KMS-11 (cell line): ENCODE measurements around the gene POLA2.

Source experiments
- H2AFZ ChIP-seq: fragments of 200-600 bp; sonication (generic); 2 replicates; pipeline ENCODE4 v1.6.1; 2016; ENCODE audit warnings: antibody characterized with exemption, mixed run types, low read depth
- H3K27ac ChIP-seq: fragments of 200-600 bp; sonication (generic); 2 replicates; pipeline ENCODE4 v1.6.1; 2016; ENCODE audit warnings: mild to moderate bottlenecking, mixed run types
- H3K27me3 ChIP-seq: fragments of 200-600 bp; sonication (generic); 2 replicates; pipeline ENCODE4 v1.6.1; 2017; ENCODE audit warnings: mild to moderate bottlenecking, low read depth, mixed run types, moderate library complexity; ENCODE audit not compliant: insufficient read depth
- H3K36me3 ChIP-seq: fragments of 200-600 bp; sonication (generic); 2 replicates; pipeline ENCODE4 v1.6.1; 2017; ENCODE audit warnings: mild to moderate bottlenecking, mixed run types; ENCODE audit not compliant: insufficient read depth
- H3K4me1 ChIP-seq: fragments of 200-600 bp; sonication (generic); 2 replicates; pipeline ENCODE4 v1.6.1; 2016; ENCODE audit warnings: mild to moderate bottlenecking, low read depth, mixed run types; ENCODE audit not compliant: poor library complexity, severe bottlenecking
- H3K4me2 ChIP-seq: fragments of 200-600 bp; sonication (generic); 2 replicates; pipeline ENCODE4 v1.7.0; 2016; ENCODE audit warnings: mild to moderate bottlenecking, mixed run types
- H3K4me3 ChIP-seq: fragments of 200-600 bp; sonication (generic); IDR thresholded peaks from 2 replicates; pipeline ENCODE4 v1.6.1; 2017; ENCODE audit warnings: low read depth, low read length, mixed read lengths; ENCODE audit not compliant: insufficient read depth
- H3K79me2 ChIP-seq: fragments of 200-600 bp; sonication (generic); 2 replicates; pipeline ENCODE4 v1.6.1; 2016; ENCODE audit warnings: low read depth, mixed run types; ENCODE audit not compliant: insufficient read depth
- H3K9ac ChIP-seq: fragments of 200-600 bp; sonication (generic); 2 replicates; pipeline ENCODE4 v1.6.1; 2016; ENCODE audit warnings: mild to moderate bottlenecking, mixed run types
- H4K20me1 ChIP-seq: fragments of 200-600 bp; sonication (generic); 2 replicates; pipeline ENCODE4 v1.6.1; 2016; ENCODE audit warnings: mild to moderate bottlenecking, mixed run types; ENCODE audit not compliant: insufficient read depth
- TF ChIP-seq, protein P1 (sequence below): fragments of 200-600 bp; sonication (generic); conservative IDR thresholded peaks from 2 replicates; pipeline ENCODE4 v1.6.1; 2017; ENCODE audit warnings: low read depth, mild to moderate bottlenecking, antibody characterized with exemption, low read length, moderate library complexity, mixed read lengths

POLA2 gene

DNA sequence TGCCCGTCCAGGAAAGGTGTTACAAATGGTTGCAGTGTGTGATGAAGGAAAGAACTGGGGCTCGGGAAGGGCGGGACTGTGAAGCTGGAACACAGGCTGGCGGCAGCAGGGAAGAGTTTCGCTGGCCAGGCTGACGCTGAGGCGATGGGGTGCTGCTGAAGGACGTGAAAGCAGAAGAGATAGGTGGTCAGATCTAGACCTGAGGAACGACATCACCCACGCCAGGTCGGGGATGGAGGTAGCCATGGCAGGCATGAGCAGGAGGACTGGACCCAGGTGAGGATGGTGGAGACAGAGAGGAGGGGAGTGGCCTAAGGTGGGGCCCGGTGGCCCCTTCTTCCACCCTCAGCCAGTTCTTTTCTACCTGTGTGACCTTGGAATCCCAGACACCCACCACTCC is 62.1 kb downstream of the POLA2 start:
- H3K79me2 ChIP-seq = no peaks in the 10 kb centered on the region
- no peak overlapping the region for H3K9ac ChIP-seq
- H3K4me2 ChIP-seq = no peak overlapping the region
- no peak overlapping the region for H2AFZ ChIP-seq
- TF ChIP-seq, protein P1, sequence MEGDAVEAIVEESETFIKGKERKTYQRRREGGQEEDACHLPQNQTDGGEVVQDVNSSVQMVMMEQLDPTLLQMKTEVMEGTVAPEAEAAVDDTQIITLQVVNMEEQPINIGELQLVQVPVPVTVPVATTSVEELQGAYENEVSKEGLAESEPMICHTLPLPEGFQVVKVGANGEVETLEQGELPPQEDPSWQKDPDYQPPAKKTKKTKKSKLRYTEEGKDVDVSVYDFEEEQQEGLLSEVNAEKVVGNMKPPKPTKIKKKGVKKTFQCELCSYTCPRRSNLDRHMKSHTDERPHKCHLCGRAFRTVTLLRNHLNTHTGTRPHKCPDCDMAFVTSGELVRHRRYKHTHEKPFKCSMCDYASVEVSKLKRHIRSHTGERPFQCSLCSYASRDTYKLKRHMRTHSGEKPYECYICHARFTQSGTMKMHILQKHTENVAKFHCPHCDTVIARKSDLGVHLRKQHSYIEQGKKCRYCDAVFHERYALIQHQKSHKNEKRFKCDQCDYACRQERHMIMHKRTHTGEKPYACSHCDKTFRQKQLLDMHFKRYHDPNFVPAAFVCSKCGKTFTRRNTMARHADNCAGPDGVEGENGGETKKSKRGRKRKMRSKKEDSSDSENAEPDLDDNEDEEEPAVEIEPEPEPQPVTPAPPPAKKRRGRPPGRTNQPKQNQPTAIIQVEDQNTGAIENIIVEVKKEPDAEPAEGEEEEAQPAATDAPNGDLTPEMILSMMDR = no peak
- H3K36me3 ChIP-seq = no peaks in the 10 kb centered on the region
- H3K27ac ChIP-seq = no peak overlapping the region
- H4K20me1 ChIP-seq = no peaks in the 10 kb centered on the region
- no peak overlapping the region for H3K4me3 ChIP-seq
- H3K27me3 ChIP-seq = no peaks in the 10 kb centered on the region
- no peaks in the 10 kb centered on the region for H3K4me1 ChIP-seq

DNA sequence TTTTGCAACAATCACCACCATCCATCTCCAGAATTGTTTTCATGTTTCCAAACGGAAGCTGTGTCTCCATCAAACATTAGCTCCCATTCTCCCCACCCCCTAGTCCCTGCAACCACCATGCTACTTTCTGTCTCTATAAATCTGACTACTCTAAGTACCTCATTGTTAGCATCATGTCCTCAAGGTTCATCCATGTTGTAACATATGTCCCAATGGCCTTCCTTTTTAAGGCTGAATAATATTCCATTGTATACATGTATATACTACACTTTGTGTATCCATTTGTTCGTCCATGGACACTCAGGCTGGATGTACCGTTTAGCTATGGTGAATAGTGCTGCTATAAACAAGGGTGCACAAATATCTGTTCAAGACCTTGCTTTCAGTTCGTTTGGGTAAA is 63.7 kb downstream of the POLA2 start:
- Histone ChIP-seq H3K4me2 (no peak overlapping the region), H4K20me1 (no peaks in the 10 kb centered on the region), H3K27me3 (no peaks in the 10 kb centered on the region), H2AFZ (no peak overlapping the region), H3K36me3 (no peaks in the 10 kb centered on the region), H3K9ac (no peak overlapping the region), H3K4me3 (no peak overlapping the region), H3K27ac (no peak overlapping the region), H3K79me2 (no peaks in the 10 kb centered on the region), H3K4me1 (no peaks in the 10 kb centered on the region)
- TF ChIP-seq, protein P1 = no peak

DNA sequence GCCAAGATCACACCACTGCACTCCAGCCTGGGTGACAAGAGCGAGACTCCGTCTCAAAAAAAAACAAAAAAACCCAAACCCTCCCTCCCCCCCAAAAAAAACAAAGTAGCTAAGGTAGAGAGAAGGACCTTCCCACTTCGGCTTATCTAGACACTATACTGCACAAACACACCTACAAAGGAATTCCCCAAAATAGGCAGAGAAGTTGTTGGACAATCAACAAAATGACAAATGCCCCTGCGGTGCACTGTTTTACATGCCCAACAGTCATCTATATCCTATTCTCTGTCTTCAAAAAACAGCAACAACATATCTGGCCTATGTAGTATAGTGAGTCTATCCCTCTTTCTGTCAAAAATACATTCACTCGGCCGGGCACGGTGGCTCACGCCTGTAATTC is 65.3 kb downstream of the POLA2 start:
- Histone ChIP-seq H4K20me1 (no peaks in the 10 kb centered on the region), H3K4me1 (no peaks in the 10 kb centered on the region), H3K79me2 (no peaks in the 10 kb centered on the region), H3K4me2 (no peak overlapping the region), H3K36me3 (no peaks in the 10 kb centered on the region), H3K9ac (no peak overlapping the region), H3K4me3 (no peak overlapping the region), H2AFZ (no peak overlapping the region), H3K27me3 (no peaks in the 10 kb centered on the region), H3K27ac (no peak overlapping the region)
- TF ChIP-seq, protein P1 = no peak

DNA sequence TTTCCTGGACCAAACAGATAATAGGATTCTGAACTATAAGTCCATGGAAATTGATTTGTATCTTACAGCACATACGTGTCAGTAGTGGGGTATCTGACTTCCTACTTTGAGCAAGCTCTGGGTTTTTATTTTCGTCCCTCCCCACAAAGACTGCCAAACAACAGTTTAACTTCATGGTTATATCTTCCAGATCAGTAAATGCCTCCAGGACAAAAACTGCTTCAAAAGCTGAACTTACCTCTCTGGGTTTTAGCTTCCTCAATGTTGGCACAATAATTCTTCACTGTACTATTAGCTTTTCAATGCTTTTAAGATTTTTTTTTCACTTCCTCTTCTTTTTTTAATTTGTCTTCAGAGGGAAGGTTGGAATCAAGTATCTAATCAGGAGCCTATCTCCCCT is 67.7 kb downstream of the POLA2 start:
- TF ChIP-seq, protein P1 = no peak
- Histone ChIP-seq H4K20me1 (no peaks in the 10 kb centered on the region), H3K4me2 (no peak overlapping the region), H3K4me1 (no peaks in the 10 kb centered on the region), H3K4me3 (no peak overlapping the region), H2AFZ (no peak overlapping the region), H3K9ac (no peak overlapping the region), H3K36me3 (no peaks in the 10 kb centered on the region), H3K27me3 (no peaks in the 10 kb centered on the region), H3K27ac (no peak overlapping the region), H3K79me2 (peaks cover 8% of the 10 kb centered on the region; the same call in 1 of the 2 replicates)
